ENCODE measurements around the gene CD2BP2. TPM values are rescaled to one million over a fixed set of nuclear protein-coding genes. Genes with fewer than 3 reads are reported as not detected.
A peak's percentile ranks its signal among the peaks of the same experiment; 100 is the strongest.

CD2BP2 gene
- total and polyA plus RNA-seq, 9 of the 15 experiments (the other 6 are each of a cell fraction or from before 2014, with no cell fraction given), result 3.9 to 51.1 (median 32.8) TPM

- TF ChIP-seq ARID4B (CRISPR knock-in tag; IDR thresholded peaks at IDR 0.05) (0 out of 2 replicates have a peak, but pooled peaks have one; percentile 1), EZH2 (IDR thresholded peaks at IDR 0.05; ENCODE audit: borderline replicate concordance, low read depth, low read length) (no peak), TARDBP (IDR thresholded peaks at IDR 0.05) (no peak), ZKSCAN1 (IDR thresholded peaks at IDR 0.05; ENCODE audit: low read depth, low read length) (no peak), MYC (IDR thresholded peaks at IDR 0.05; ENCODE audit: low read depth, low read length) (no peak), MYC (CRISPR knock-in tag; IDR thresholded peaks at IDR 0.05; ENCODE audit: borderline replicate concordance, low read depth) (no peak), ZNF431 (CRISPR knock-in tag; IDR thresholded peaks at IDR 0.05) (no peak), LARP7 (IDR thresholded peaks at IDR 0.05) (no peak), CC2D1A (IDR thresholded peaks at IDR 0.05) (no peak)
- POLR2A ChIA-PET, result interaction anchor here (1.4 kb wide), 1 partner anchor 8 kb away, joined by 3 read pairs; no protein-coding TSS in a partner anchor
- peaks cover 46 to 62% of the 10 kb centered on the region in 2 experiments for H3K4me1 ChIP-seq (replicated peaks in 1 of 2; ENCODE audit: control insufficient read depth in 2 of 2, insufficient read depth in 2 of 2, low read length in 2 of 2)
- peaks cover 7% of the 10 kb centered on the region; the same call in 1 of the 3 replicates for H3K36me3 ChIP-seq (ENCODE audit: control insufficient read depth, insufficient read depth, low read length)
- FAIRE-seq, result no peak
- no peaks in the 10 kb centered on the region for H3K27me3 ChIP-seq (ENCODE audit: control insufficient read depth in 2 of 2, insufficient read depth in 2 of 2, low read length in 2 of 2)
- BruUV-seq (replicated peaks), result no TSS peak
- in situ Hi-C loops (cut with MboI) (no loop called here), intact Hi-C loops (cut with micrococcal nuclease) (loop anchor here (2.0 kb wide), 1 partner anchor 15 kb away; the partner anchor contains the start of gene ZNF48)
- H3K4me2 ChIP-seq (ENCODE audit: insufficient read depth, low read length), result peak overlapping the region; percentile 4; the same call in 1 of the 2 replicates
- no peaks in the 10 kb centered on the region for H3K9me1 ChIP-seq (ENCODE audit: control insufficient read depth, insufficient read depth, low read length)
- H3K4me3 ChIP-seq, result no peak overlapping the region
- H3K27ac ChIP-seq (ENCODE audit: extremely low read depth, low read depth, low read length), result peak overlapping the region; percentile 91; the same call in 2 of the 3 replicates
- DNase-seq (ENCODE audit: extremely low read depth in 1 of 4, low spot score in 3 of 4), result no peak
- H3K9ac ChIP-seq (ENCODE audit: insufficient read depth in 1 of 2, low read depth in 2 of 2, low read length in 2 of 2), result no peak overlapping the region; a peak in 1 of 4 replicates
- no peaks in the 10 kb centered on the region for H3K9me3 ChIP-seq (replicated peaks; ENCODE audit: control insufficient read depth, insufficient read depth, low read depth, low read length)
- ATAC-seq, result no peak
- H3K79me2 ChIP-seq (ENCODE audit: control insufficient read depth, insufficient read depth, low read length), result peaks cover 16% of the 10 kb centered on the region
- no peaks in the 10 kb centered on the region for H4K20me1 ChIP-seq (replicated peaks; ENCODE audit: control insufficient read depth, insufficient read depth, low read length)
- CTCF ChIA-PET (ENCODE audit: low intra/inter-chr PET ratio), result no interaction called here
- WGBS (ENCODE audit: insufficient coverage, low coverage, missing lambda C conversion rate), result 81% methylated on average over 4 of the region's 4 CpGs
- no peak overlapping the region for H2AFZ ChIP-seq (ENCODE audit: low read depth, low read length)
Measured at GRCh38 chr16:30380072-30380802, 25.1 kb upstream of the CD2BP2 start.
